PC-9 (cell line): ENCODE results near the gene ATF7IP.
"Not testable (repeated sequence)": the region's sequence is repeated elsewhere in the genome, so short reads cannot be mapped to it uniquely, and the experiment has no call there.

ENCODE experiments used
- EZH2 ChIP-seq: fragments of 200-600 bp; sonication (generic); IDR thresholded peaks from 2 replicates; pipeline ENCODE4 v1.8.0; 2017; ENCODE audit warnings: antibody characterized with exemption, low read depth
- TF ChIP-seq, protein P1 (sequence below): fragments of 200-600 bp; sonication (generic); conservative IDR thresholded peaks from 2 replicates; pipeline ENCODE4 v1.6.1; 2017; ENCODE audit warnings: mixed run types, antibody characterized with exemption, mild to moderate bottlenecking, moderate library complexity

- TF ChIP-seq, protein P1, sequence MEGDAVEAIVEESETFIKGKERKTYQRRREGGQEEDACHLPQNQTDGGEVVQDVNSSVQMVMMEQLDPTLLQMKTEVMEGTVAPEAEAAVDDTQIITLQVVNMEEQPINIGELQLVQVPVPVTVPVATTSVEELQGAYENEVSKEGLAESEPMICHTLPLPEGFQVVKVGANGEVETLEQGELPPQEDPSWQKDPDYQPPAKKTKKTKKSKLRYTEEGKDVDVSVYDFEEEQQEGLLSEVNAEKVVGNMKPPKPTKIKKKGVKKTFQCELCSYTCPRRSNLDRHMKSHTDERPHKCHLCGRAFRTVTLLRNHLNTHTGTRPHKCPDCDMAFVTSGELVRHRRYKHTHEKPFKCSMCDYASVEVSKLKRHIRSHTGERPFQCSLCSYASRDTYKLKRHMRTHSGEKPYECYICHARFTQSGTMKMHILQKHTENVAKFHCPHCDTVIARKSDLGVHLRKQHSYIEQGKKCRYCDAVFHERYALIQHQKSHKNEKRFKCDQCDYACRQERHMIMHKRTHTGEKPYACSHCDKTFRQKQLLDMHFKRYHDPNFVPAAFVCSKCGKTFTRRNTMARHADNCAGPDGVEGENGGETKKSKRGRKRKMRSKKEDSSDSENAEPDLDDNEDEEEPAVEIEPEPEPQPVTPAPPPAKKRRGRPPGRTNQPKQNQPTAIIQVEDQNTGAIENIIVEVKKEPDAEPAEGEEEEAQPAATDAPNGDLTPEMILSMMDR = not testable (repeated sequence)
- TF ChIP-seq EZH2 = not testable (repeated sequence)
These were observed 39.9 kb downstream of the ATF7IP start for GRCh38 chr12:14405407-14405806.
